Esophagus squamous epithelium (tissue), 5 donors: ENCODE measurements around the gene KLRC2. TPM values are rescaled to one million over a fixed set of nuclear protein-coding genes. Genes with fewer than 3 reads are reported as not detected.
"Not testable (repeated sequence)": the region's sequence is repeated elsewhere in the genome, so short reads cannot be mapped to it uniquely, and the experiment has no call there.

Experiments used
- DNase-seq: peaks from one replicate; lab custom pipeline; 2025; lab: John Stamatoyannopoulos, UW
- H3K27ac ChIP-seq, 4 donors: fragments of 200-600 bp; sonication (generic); one replicate each; pipeline ENCODE4 v1.5.1; 2016 to 2019; ENCODE audit warnings: mild to moderate bottlenecking in 1 of 4
- H3K27me3 ChIP-seq, 4 donors: fragments of 200-600 bp; sonication (generic); 1 replicate in 3 of 4; 2 replicates in 1 of 4; pipeline versions ENCODE4 v1.5.1 to v1.6.0; 2017 to 2021; ENCODE audit warnings: antibody characterized with exemption in 1 of 4
- H3K36me3 ChIP-seq, 3 donors: fragments of 200-600 bp; sonication (generic); one replicate each; pipeline ENCODE4 v1.5.1; 2016 to 2019
- H3K4me1 ChIP-seq, 3 donors: fragments of 200-600 bp; sonication (generic); one replicate each; pipeline ENCODE4 v1.5.1; 2017 to 2019
- H3K4me3 ChIP-seq, 4 donors: fragments of 200-600 bp; sonication (generic); 1 replicate in 3 of 4; 2 replicates in 1 of 4; pipeline ENCODE4 v1.5.1; 2016 to 2019; ENCODE audit warnings: mild to moderate bottlenecking in 2 of 4, moderate library complexity in 1 of 4
- H3K9me3 ChIP-seq, 3 donors: fragments of 200-600 bp; sonication (generic); one replicate each; pipeline ENCODE4 v1.5.1; 2016 to 2019
- POLR2A ChIP-seq, 4 donors: fragments of 450-650 bp; IDR thresholded peaks; one replicate each; pipeline ENCODE4 v1.6.1; 2017; ENCODE audit warnings: antibody characterized with exemption in 4 of 4, mild to moderate bottlenecking in 4 of 4, moderate library complexity in 3 of 4
- WGBS, 2 donors: methylation state at CpG; one replicate each; pipeline ENCODE4 v1.1.5; 2018; 5-methylcytosine and 5-hydroxymethylcytosine counted together
- intact Hi-C: fragments of 100-400 bp; cut with DNase I; formaldehyde crosslinking; loops from one replicate; pipeline ENCODE4 v1.15.0; 2022
- total RNA-seq, 4 donors: library from RNA; depleted of rRNA; stranded (reverse); fragments of >200 nt; gene quantifications; one replicate each; pipeline ENCODE4 v1.1.0, GENCODE V29; 2016
- TF ChIP-seq, protein P1 (sequence below), 6 experiments: fragments of 450-650 bp in 4 of 6; fragments of 200-600 bp in 2 of 6; sonication (generic) in 2 of 6; IDR thresholded peaks; one replicate each; pipeline ENCODE4 v1.5.1; 2016 to 2019; ENCODE audit warnings: antibody characterized with exemption in 6 of 6, mild to moderate bottlenecking in 4 of 6, moderate library complexity in 4 of 6
- donor health status: DM: yes; HTN: yes; CAD: no.

KLRC2 gene
- total RNA-seq, 4 donors from 2014 or later: 0.35 to 6.3 (median 0.83) TPM; not detected in 1

DNA sequence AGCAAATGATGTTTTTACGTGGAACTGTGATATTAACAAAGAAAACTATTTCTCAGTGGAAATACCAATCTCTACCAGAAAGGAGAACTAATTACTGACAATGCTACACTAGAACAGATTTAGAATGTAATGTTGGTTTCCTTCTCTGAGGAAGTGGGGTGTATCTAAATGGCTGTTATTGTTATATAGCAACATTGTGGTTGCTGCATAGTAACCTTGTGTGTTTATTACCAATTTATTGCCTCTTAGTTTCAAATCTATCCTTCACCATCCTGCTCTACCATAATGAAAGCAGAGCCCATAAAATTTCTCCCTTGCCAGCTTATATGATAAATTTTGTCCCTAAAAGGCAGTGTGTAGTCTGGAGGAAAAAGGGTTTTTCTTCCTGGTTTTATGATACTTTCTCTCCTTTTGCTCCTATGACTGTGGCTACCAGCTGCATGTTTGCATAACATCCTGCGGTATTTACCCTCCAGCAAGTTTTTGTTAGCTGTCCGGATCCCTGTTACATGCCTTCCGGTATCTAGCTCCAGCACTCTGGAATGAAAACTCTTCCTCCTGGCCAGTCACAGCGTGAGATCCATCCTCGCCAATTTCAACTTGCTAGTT lies 40.3 kb downstream of the KLRC2 start:
- WGBS, 2 donors: 16 to 20% methylated on average over 6 of the region's 6 CpGs
- no peak for TF ChIP-seq POLR2A (IDR thresholded peaks at IDR 0.05)
- TF ChIP-seq, protein P1, sequence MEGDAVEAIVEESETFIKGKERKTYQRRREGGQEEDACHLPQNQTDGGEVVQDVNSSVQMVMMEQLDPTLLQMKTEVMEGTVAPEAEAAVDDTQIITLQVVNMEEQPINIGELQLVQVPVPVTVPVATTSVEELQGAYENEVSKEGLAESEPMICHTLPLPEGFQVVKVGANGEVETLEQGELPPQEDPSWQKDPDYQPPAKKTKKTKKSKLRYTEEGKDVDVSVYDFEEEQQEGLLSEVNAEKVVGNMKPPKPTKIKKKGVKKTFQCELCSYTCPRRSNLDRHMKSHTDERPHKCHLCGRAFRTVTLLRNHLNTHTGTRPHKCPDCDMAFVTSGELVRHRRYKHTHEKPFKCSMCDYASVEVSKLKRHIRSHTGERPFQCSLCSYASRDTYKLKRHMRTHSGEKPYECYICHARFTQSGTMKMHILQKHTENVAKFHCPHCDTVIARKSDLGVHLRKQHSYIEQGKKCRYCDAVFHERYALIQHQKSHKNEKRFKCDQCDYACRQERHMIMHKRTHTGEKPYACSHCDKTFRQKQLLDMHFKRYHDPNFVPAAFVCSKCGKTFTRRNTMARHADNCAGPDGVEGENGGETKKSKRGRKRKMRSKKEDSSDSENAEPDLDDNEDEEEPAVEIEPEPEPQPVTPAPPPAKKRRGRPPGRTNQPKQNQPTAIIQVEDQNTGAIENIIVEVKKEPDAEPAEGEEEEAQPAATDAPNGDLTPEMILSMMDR (IDR thresholded peaks at IDR 0.05): no peak
- intact Hi-C loops: no loop called here
- Histone ChIP-seq H3K4me1 (peaks cover 10 to 30% (median 12%) of the 10 kb centered on the region in 3 donors), H3K27me3 (no peaks in the 10 kb centered on the region), H3K36me3 (no peaks in the 10 kb centered on the region), H3K9me3 (no peaks in the 10 kb centered on the region), H3K4me3 (peak overlapping the region in 1 of 4 donors; percentile 18), H3K27ac (peak overlapping the region; percentile 26 to 74 (median 59))
- no peak for DNase-seq

DNA sequence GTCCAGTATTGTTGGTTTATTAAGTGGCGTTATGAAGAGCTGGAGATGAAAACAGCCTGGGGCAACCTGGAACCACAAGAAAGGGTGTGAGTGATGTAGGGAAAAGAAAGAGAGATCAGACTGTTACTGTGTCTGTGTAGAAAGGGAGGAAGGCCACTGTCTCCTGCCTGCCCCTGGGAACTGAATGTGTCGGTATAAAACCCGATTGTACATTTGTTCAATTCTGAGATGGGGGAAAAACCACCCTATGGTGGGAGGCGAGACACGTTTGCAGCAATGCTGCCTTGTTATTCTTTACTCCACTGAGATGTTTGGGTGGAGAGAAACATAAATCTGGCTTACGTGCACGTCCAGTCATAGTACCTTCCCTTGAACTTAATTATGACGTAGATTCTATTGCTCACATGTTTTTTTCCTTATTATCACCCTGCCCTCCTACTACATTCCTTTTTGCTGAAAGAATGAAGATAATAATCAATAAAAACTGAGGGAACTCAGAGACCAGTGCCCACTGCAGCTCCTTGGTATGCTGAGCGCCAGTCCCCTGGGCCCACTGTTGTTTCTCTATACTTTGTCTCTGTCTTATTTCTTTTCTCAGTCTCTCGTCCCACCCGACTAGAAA lies 41.2 kb downstream of the KLRC2 start:
- H3K27me3 ChIP-seq, DNase-seq, H3K36me3 ChIP-seq, H3K9me3 ChIP-seq, intact Hi-C loops, H3K4me3 ChIP-seq: not testable (repeated sequence)
- WGBS, 2 donors: 74 to 78% methylated on average over 10 to 11 of the region's 11 CpGs
- Histone ChIP-seq H3K27ac (peak overlapping the region in 2 of 4 donors; percentile 26 to 69), H3K4me1 (peaks cover 10 to 30% (median 12%) of the 10 kb centered on the region in 3 donors)

DNA sequence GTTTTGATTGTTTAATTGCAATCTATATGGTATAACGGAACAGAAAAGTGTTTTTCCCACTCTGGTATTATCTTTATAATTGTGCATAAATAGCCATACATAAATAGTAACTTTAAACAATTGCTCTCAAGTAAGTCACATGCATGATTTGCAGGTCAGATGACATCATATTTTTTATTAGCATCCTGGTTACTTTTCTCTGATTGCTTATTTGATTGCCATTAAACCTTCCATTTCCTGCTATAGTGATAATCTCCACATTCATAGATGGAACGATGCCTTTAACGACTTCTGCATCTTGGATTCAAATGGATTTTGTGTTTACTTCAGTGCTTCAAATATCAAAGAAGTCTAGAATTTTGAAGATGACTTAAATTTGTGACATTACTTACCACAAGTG lies 42.5 kb downstream of the KLRC2 start:
- Histone ChIP-seq H3K36me3 (no peaks in the 10 kb centered on the region), H3K27ac (no peak overlapping the region), H3K4me3 (no peak overlapping the region), H3K9me3 (no peaks in the 10 kb centered on the region), H3K4me1 (peaks cover 10 to 30% (median 12%) of the 10 kb centered on the region in 3 donors), H3K27me3 (no peaks in the 10 kb centered on the region)
- whole genome bisulfite sequencing, 2 donors: 48 to 56% methylated on average over 3 of the region's 3 CpGs
- DNase-seq: no peak
- TF ChIP-seq POLR2A (IDR thresholded peaks at IDR 0.05): no peak
- TF ChIP-seq, protein P1 (IDR thresholded peaks at IDR 0.05): no peak
- intact Hi-C loops: no loop called here

DNA sequence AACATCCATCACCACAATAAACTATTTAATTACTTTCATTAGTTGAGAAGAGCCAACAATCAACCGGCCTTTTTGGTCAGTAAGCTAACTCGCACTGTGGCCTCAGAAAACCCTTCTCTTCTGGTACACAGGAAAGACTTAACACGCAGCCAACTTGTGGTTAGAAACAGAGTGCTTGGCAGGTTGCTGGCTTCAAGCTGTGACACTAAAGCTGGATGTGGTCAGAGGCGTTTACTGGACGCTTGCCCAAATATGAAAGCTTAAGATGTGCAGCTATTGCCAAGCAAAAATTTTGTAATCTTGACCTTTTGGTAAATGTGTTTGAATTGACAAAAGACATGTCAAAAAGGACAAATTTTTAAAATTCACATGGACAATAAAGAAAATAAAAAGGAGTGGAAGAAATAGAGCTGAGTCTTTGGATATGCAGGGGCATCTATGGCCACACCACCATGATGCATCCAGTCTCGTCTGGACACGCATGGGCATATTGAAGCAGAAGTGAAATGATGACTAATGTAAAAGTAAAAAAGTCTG lies 43.3 kb downstream of the KLRC2 start:
- Histone ChIP-seq H3K9me3 (no peaks in the 10 kb centered on the region), H3K36me3 (no peaks in the 10 kb centered on the region), H3K4me1 (peaks cover 10 to 30% (median 12%) of the 10 kb centered on the region in 3 donors), H3K4me3 (no peak overlapping the region), H3K27ac (peak overlapping the region in 3 of 4 donors; percentile 23 to 34 (median 28)), H3K27me3 (no peaks in the 10 kb centered on the region)
- WGBS, 2 donors: 13 to 25% methylated on average over 7 of the region's 7 CpGs
- intact Hi-C loops: no loop called here
- TF ChIP-seq POLR2A (IDR thresholded peaks at IDR 0.05): no peak
- TF ChIP-seq, protein P1 (IDR thresholded peaks at IDR 0.05): no peak
- no peak for DNase-seq

DNA sequence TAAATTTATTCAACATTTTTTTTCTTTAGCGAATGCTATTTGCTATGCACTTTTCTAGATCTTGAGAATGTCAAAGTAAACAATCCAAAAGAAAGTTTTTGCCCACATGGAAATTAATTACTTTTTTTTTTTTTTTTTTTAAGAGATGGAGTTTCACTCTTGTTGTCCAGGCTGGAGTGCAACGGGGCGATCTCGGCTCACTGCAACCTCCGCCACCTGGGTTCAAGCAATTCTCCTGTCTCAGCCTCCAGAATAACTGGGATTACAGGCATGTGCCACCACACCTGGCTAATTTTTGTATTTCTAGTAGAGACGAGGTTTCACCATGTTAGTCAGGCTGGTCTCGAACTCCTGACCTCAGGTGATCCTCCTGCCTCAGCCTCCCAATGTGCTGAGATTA lies 44.8 kb downstream of the KLRC2 start:
- intact Hi-C loops, H3K36me3 ChIP-seq, H3K4me3 ChIP-seq, H3K9me3 ChIP-seq, DNase-seq, H3K27me3 ChIP-seq, H3K27ac ChIP-seq: not testable (repeated sequence)
- peaks cover 10 to 27% (median 12%) of the 10 kb centered on the region in 3 donors for H3K4me1 ChIP-seq
- WGBS, 2 donors: 86 to 89% methylated on average over 4 to 7 of the region's 7 CpGs

DNA sequence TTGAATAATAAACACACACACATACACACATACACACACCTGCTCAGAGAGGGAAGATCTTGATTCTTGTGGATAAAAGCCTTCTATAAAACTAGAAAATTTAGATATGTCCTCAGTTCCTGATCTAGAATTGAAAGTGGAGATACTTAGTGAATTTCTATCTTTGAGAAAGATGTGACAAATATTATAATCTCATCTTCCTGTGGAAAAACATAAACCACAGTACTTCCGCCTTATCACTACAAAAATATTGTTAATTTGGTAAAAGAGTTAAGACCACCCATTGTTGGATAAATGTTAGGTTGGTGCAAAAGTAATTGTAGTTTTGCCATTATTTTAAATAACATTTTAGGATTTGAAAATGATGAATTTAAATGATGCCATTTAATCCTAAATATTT lies 45.9 kb downstream of the KLRC2 start, which contains the start of gene KLRK1:
TSS of gene KLRK1 (minus strand) at position 138 of the 400 bp plus-strand sequence. CDS start 1,231 bp downstream, outside the sequence.
- 67 to 91% methylated on average over 1 of the region's 1 CpG for WGBS, 2 donors

More for the DNA sequence above, 45.9 kb downstream of the KLRC2 start, which contains the start of gene KLRK1:
- Histone ChIP-seq H3K27me3 (no peaks in the 10 kb centered on the region), H3K36me3 (no peaks in the 10 kb centered on the region), H3K27ac (no peak within 1 kb of the TSS), H3K9me3 (no peaks in the 10 kb centered on the region), H3K4me3 (no peak within 1 kb of the TSS), H3K4me1 (peaks cover under 1 to 17% (median 4%) of the 10 kb centered on the region in 3 donors)
- TF ChIP-seq, protein P1 (IDR thresholded peaks at IDR 0.05): no peak
- TF ChIP-seq POLR2A (IDR thresholded peaks at IDR 0.05): no peak
- intact Hi-C loops: no loop called here
- no peak for DNase-seq
